DOHH2 (cell line): ENCODE results near the gene DCAF4.

Experiments
- H3F3A ChIP-seq: fragments of 200-600 bp; sonication (generic), shearing (Covaris generic); 2 replicates; pipeline ENCODE4 v1.6.0; 2016; ENCODE audit warnings: antibody characterized with exemption, mild to moderate bottlenecking; ENCODE audit not compliant: control insufficient read depth, insufficient read depth
- H3K27ac ChIP-seq: fragments of 200-600 bp; sonication (generic); 2 replicates; pipeline ENCODE4 v1.5.1; 2014; ENCODE audit warnings: low read depth, mild to moderate bottlenecking, low read length, moderate library complexity
- H3K27me3 ChIP-seq: fragments of 200-600 bp; sonication (generic); 2 replicates; pipeline ENCODE4 v1.6.1; 2014; ENCODE audit warnings: mild to moderate bottlenecking, low read length, mixed read lengths; ENCODE audit not compliant: control insufficient read depth
- H3K36me3 ChIP-seq: fragments of 200-600 bp; sonication (generic); 2 replicates; pipeline ENCODE4 v1.6.1; 2014; ENCODE audit warnings: mild to moderate bottlenecking, low read length, moderate library complexity, mixed read lengths; ENCODE audit not compliant: control insufficient read depth
- H3K4me1 ChIP-seq: fragments of 200-600 bp; sonication (generic); 2 replicates; pipeline ENCODE4 v1.6.1; 2014; ENCODE audit warnings: mild to moderate bottlenecking, low read length, mixed read lengths; ENCODE audit not compliant: control insufficient read depth
- H3K4me2 ChIP-seq: fragments of 200-600 bp; sonication (generic); 2 replicates; pipeline ENCODE4 v1.6.0; 2014; ENCODE audit warnings: mild to moderate bottlenecking, low read length, moderate library complexity
- H3K4me3 ChIP-seq: fragments of 200-600 bp; sonication (generic); 2 replicates; pipeline ENCODE4 v1.5.1; 2014; ENCODE audit warnings: mild to moderate bottlenecking, low read length, mixed read lengths
- H3K79me2 ChIP-seq: fragments of 200-600 bp; sonication (generic); 2 replicates; pipeline ENCODE4 v1.6.1; 2014; ENCODE audit warnings: mild to moderate bottlenecking, low read length, mixed read lengths; ENCODE audit not compliant: control insufficient read depth
- H3K9me2 ChIP-seq: fragments of 200-600 bp; sonication (generic); replicated peaks from 2 replicates; pipeline ENCODE4 v1.6.1; 2014; ENCODE audit warnings: mild to moderate bottlenecking, low read length, mixed read lengths; ENCODE audit not compliant: control insufficient read depth
- H3K9me3 ChIP-seq: fragments of 200-600 bp; sonication (generic); 2 replicates; pipeline ENCODE4 v1.6.1; 2014; ENCODE audit warnings: antibody characterized with exemption, low read length, mixed read lengths; ENCODE audit not compliant: control insufficient read depth, insufficient read depth
- H4K20me1 ChIP-seq: fragments of 200-600 bp; sonication (generic); 2 replicates; pipeline ENCODE4 v1.6.0; 2014; ENCODE audit warnings: low read depth, mild to moderate bottlenecking, antibody characterized with exemption, low read length, moderate library complexity; ENCODE audit not compliant: control insufficient read depth, insufficient read depth
- CTCF ChIP-seq: fragments of 200-600 bp; sonication (generic); IDR thresholded peaks from one replicate; pipeline ENCODE4 v1.5.1; 2014; ENCODE audit warnings: antibody characterized with exemption, mild to moderate bottlenecking, low read depth, low read length; ENCODE audit not compliant: poor library complexity, severe bottlenecking
- EZH2phosphoT487 ChIP-seq: fragments of 200-600 bp; sonication (generic); IDR thresholded peaks from 2 replicates; pipeline ENCODE4 v1.6.1; 2017; ENCODE audit warnings: borderline replicate concordance, mild to moderate bottlenecking, antibody characterized with exemption, low read length, moderate library complexity, mixed read lengths

The DCAF4 gene

GRCh38 chr14:72980863-72981262, 54.6 kb downstream of the DCAF4 start:
- 0 out of 2 replicates have a peak, but pooled peaks cover 3% of the 10 kb centered on the region for H3K4me1 ChIP-seq
- TF ChIP-seq CTCF (no peak), EZH2phosphoT487 (no peak)

GRCh38 chr14:72982146-72982708, 56.0 kb downstream of the DCAF4 start:
- Histone ChIP-seq H3K36me3 (no peaks in the 10 kb centered on the region), H4K20me1 (no peaks in the 10 kb centered on the region), H3K4me1 (0 out of 2 replicates have a peak, but pooled peaks cover 3% of the 10 kb centered on the region), H3K4me2 (no peak overlapping the region), H3K27me3 (no peaks in the 10 kb centered on the region), H3K9me3 (no peaks in the 10 kb centered on the region), H3K27ac (no peak overlapping the region), H3K79me2 (no peaks in the 10 kb centered on the region), H3K9me2 (no peaks in the 10 kb centered on the region), H3K4me3 (no peak overlapping the region), H3F3A (peaks cover 3% of the 10 kb centered on the region; the same call in 1 of the 2 replicates)
- TF ChIP-seq CTCF (no peak), EZH2phosphoT487 (no peak)

More at GRCh38 chr14:72980863-72981262, 54.6 kb downstream of the DCAF4 start:
- H3K9me3 ChIP-seq: no peaks in the 10 kb centered on the region
- no peaks in the 10 kb centered on the region for H3K36me3 ChIP-seq
- no peak overlapping the region for H3K4me2 ChIP-seq
- H3K27ac ChIP-seq: no peak overlapping the region
- H3K27me3 ChIP-seq: no peaks in the 10 kb centered on the region
- peaks cover 3% of the 10 kb centered on the region; the same call in 1 of the 2 replicates for H3F3A ChIP-seq
- no peaks in the 10 kb centered on the region for H4K20me1 ChIP-seq
- H3K9me2 ChIP-seq: no peaks in the 10 kb centered on the region
- H3K4me3 ChIP-seq: no peak overlapping the region
- no peaks in the 10 kb centered on the region for H3K79me2 ChIP-seq

- Histone ChIP-seq H3K4me2 (no peak overlapping the region), H3K9me2 (no peaks in the 10 kb centered on the region), H3K79me2 (no peaks in the 10 kb centered on the region), H3K27ac (no peak overlapping the region), H3K4me3 (no peak overlapping the region), H3K27me3 (no peaks in the 10 kb centered on the region), H3K36me3 (no peaks in the 10 kb centered on the region), H4K20me1 (no peaks in the 10 kb centered on the region), H3F3A (no peaks in the 10 kb centered on the region), H3K9me3 (no peaks in the 10 kb centered on the region), H3K4me1 (0 out of 2 replicates have a peak, but pooled peaks cover 3% of the 10 kb centered on the region)
- TF ChIP-seq EZH2phosphoT487: no peak
Observed at GRCh38 chr14:72986214-72986613, 60.0 kb downstream of the DCAF4 start.

- Histone ChIP-seq H3K27ac (no peak overlapping the region), H4K20me1 (no peaks in the 10 kb centered on the region), H3K79me2 (no peaks in the 10 kb centered on the region), H3K9me2 (no peaks in the 10 kb centered on the region), H3K4me1 (0 out of 2 replicates have a peak, but pooled peaks cover 3% of the 10 kb centered on the region), H3K4me2 (no peak overlapping the region), H3K27me3 (no peaks in the 10 kb centered on the region), H3K9me3 (no peaks in the 10 kb centered on the region), H3K4me3 (no peak overlapping the region), H3F3A (no peaks in the 10 kb centered on the region), H3K36me3 (no peaks in the 10 kb centered on the region)
- no peak for TF ChIP-seq CTCF
- no peak for TF ChIP-seq EZH2phosphoT487
Observed at GRCh38 chr14:72986857-72987256, 60.6 kb downstream of the DCAF4 start.
